Body of pancreas (tissue), 4 donors: Measurements from ENCODE around the gene PUS7.

Experiments
- CTCF ChIP-seq, 7 experiments: fragments of 450-650 bp in 4 of 7; fragments of 200-600 bp in 3 of 7; sonication (generic) in 3 of 7; IDR thresholded peaks; one replicate each; pipeline ENCODE4 v1.5.1; 2016 to 2019; ENCODE audit warnings: antibody characterized with exemption in 7 of 7
- POLR2A ChIP-seq, 3 donors: fragments of 450-650 bp; IDR thresholded peaks; one replicate each; pipeline ENCODE4 v1.6.1; 2016; ENCODE audit warnings: antibody characterized with exemption in 3 of 3, mild to moderate bottlenecking in 2 of 3

- no peak for TF ChIP-seq POLR2A (IDR thresholded peaks at IDR 0.05)
- TF ChIP-seq CTCF (IDR thresholded peaks at IDR 0.05), result no peak
These were observed 28.2 kb downstream of the PUS7 start for GRCh38 chr7:105493923-105494315.
